GM12878 (cell line): ENCODE measurements around the gene TDRD3. TPM values are rescaled to one million over a fixed set of nuclear protein-coding genes. Genes with fewer than 3 reads are reported as not detected.

Source experiments
- ATAC-seq: fragments of 200-7000 bp; cut with Tn5 transposase; 3 replicates; pipeline ENCODE4 v1.9.1; 2020; ENCODE audit warnings: mild to moderate bottlenecking, moderate library complexity
- BruUV-seq: library from RNA; stranded (reverse); fragments of 400-500 nt; replicated peaks from 2 replicates; lab custom pipeline; 2021; lab: Mats Ljungman, UMichigan
- CTCF ChIA-PET: fragments of 300-600 bp; sonication (Branson Sonifier 250); formaldehyde crosslinking; extraction: SDS; loops from one replicate; lab custom pipeline; 2021; ENCODE audit warnings: inconsistent platforms; lab: Yijun Ruan, JAX
- POLR2A ChIA-PET: fragments of 350-600 bp; formaldehyde crosslinking; extraction: SDS; loops from one replicate; lab custom pipeline; 2021; ENCODE audit warnings: inconsistent platforms; lab: Charles Lee
- RAD21 ChIA-PET: fragments of 300-600 bp; sonication (Branson Sonifier 250); formaldehyde crosslinking; loops from one replicate; lab custom pipeline; 2023; ENCODE audit warnings: antibody characterized with exemption; ENCODE audit not compliant: unreplicated experiment; lab: Charles Lee
- SMC1A ChIA-PET: fragments of 300-600 bp; sonication (Branson Sonifier 250); formaldehyde crosslinking; loops from one replicate; lab custom pipeline; 2023; ENCODE audit not compliant: unreplicated experiment, uncharacterized antibody; lab: Charles Lee
- DNase-seq: peaks from one replicate; pipeline ENCODE4 v3.0.0-alpha.2; 2011; ENCODE audit warnings: low read depth, low spot score
- FAIRE-seq: peaks from 3 replicates; lab custom pipeline; 2011; peaks lifted over from hg19 to GRCh38; lab: Jason Lieb, UNC
- H2AFZ ChIP-seq: 2 replicates; pipeline ENCODE4 v1.6.0; 2011; ENCODE audit warnings: low read depth, low read length, control low read depth; ENCODE audit not compliant: control insufficient read depth
- H3K27ac ChIP-seq: 2 replicates; pipeline ENCODE4 v1.5.1; 2011; ENCODE audit warnings: control low read depth; ENCODE audit not compliant: control insufficient read depth, insufficient read depth
- H3K27me3 ChIP-seq, 2 experiments: replicated peaks in 1 of 2; 2 replicates each; pipeline versions ENCODE4 v1.6.0 to v1.6.1; 2011; ENCODE audit warnings: low read length in 1 of 2; ENCODE audit not compliant: control insufficient read depth in 2 of 2, insufficient read depth in 2 of 2
- H3K36me3 ChIP-seq, 2 experiments: 2 replicates each; pipeline ENCODE4 v1.5.1; 2011; ENCODE audit warnings: low read length in 1 of 2; ENCODE audit not compliant: control insufficient read depth in 2 of 2, insufficient read depth in 2 of 2
- H3K4me1 ChIP-seq: 2 replicates; pipeline ENCODE4 v1.6.1; 2011; ENCODE audit warnings: mild to moderate bottlenecking, low read length, moderate library complexity, mixed read lengths; ENCODE audit not compliant: control insufficient read depth, insufficient read depth
- H3K4me2 ChIP-seq: 2 replicates; pipeline ENCODE4 v1.6.0; 2011; ENCODE audit warnings: control low read depth; ENCODE audit not compliant: control insufficient read depth, insufficient read depth
- H3K4me3 ChIP-seq: fragments of 200-600 bp; sonication (generic); 2 replicates; pipeline ENCODE4 v1.5.1; 2016
- H3K79me2 ChIP-seq: 2 replicates; pipeline ENCODE4 v1.6.0; 2011; ENCODE audit warnings: low read length; ENCODE audit not compliant: control insufficient read depth, insufficient read depth
- H3K9ac ChIP-seq: 2 replicates; pipeline ENCODE4 v1.8.0; 2011; ENCODE audit warnings: low read length, control low read depth, mixed read lengths; ENCODE audit not compliant: control insufficient read depth, insufficient read depth
- H3K9me3 ChIP-seq: replicated peaks from 3 replicates; pipeline ENCODE4 v1.5.1; 2011; ENCODE audit warnings: mild to moderate bottlenecking, low read length; ENCODE audit not compliant: control insufficient read depth, insufficient read depth
- H4K20me1 ChIP-seq: 2 replicates; pipeline ENCODE4 v1.6.0; 2011; ENCODE audit not compliant: control insufficient read depth, insufficient read depth
- CBX5 ChIP-seq: sonication (generic); IDR thresholded peaks from 2 replicates; pipeline ENCODE4 v1.6.1; 2016; ENCODE audit warnings: low read depth, moderate library complexity, mild to moderate bottlenecking, inconsistent platforms
- GATAD2B ChIP-seq: fragments of 450-650 bp; conservative IDR thresholded peaks from 2 replicates; pipeline ENCODE4 v1.6.1; 2017; ENCODE audit warnings: low read depth, mild to moderate bottlenecking, moderate library complexity
- IKZF1 ChIP-seq: fragments of 450-650 bp; conservative IDR thresholded peaks from 2 replicates; pipeline ENCODE4 v1.6.1; 2017; ENCODE audit warnings: antibody characterized with exemption, mild to moderate bottlenecking
- IRF4 ChIP-seq: IDR thresholded peaks from 2 replicates; pipeline ENCODE4 v1.6.1; 2011; ENCODE audit warnings: low read depth, low read length
- KAT2A ChIP-seq: conservative IDR thresholded peaks from 2 replicates; pipeline ENCODE4 v1.6.1; 2011; ENCODE audit warnings: low read depth, low read length; ENCODE audit not compliant: control insufficient read depth
- LARP7 ChIP-seq: fragments of 450-650 bp; IDR thresholded peaks from 2 replicates; pipeline ENCODE4 v1.6.1; 2017; ENCODE audit warnings: mild to moderate bottlenecking
- MTA2 ChIP-seq: fragments of 450-650 bp; IDR thresholded peaks from 2 replicates; pipeline ENCODE4 v1.6.1; 2016; ENCODE audit warnings: low read depth, mild to moderate bottlenecking, moderate library complexity
- MYB ChIP-seq: fragments of 150-350 bp; IDR thresholded peaks from 2 replicates; pipeline ENCODE4 v1.6.1; 2014; ENCODE audit warnings: mild to moderate bottlenecking, low read depth, low read length, borderline replicate concordance
- NFYB ChIP-seq: IDR thresholded peaks from 2 replicates; pipeline ENCODE4 v1.6.1; 2011; ENCODE audit warnings: low read depth, mild to moderate bottlenecking, low read length, improper control_type of control experiment, moderate library complexity; ENCODE audit not compliant: insufficient read depth
- NR2F1 ChIP-seq: fragments of 450-650 bp; conservative IDR thresholded peaks from 2 replicates; pipeline ENCODE4 v1.6.1; 2017; ENCODE audit warnings: mild to moderate bottlenecking
- PAX8 ChIP-seq: fragments of 450-650 bp; IDR thresholded peaks from 2 replicates; pipeline ENCODE4 v1.6.1; 2017; ENCODE audit warnings: mild to moderate bottlenecking, moderate library complexity
- SMC3 ChIP-seq: IDR thresholded peaks from 2 replicates; pipeline ENCODE4 v1.6.1; 2011; ENCODE audit warnings: low read length, improper control_type of control experiment, borderline replicate concordance
- YY1 ChIP-seq: IDR thresholded peaks from 2 replicates; pipeline ENCODE4 v1.6.1; 2011; ENCODE audit warnings: low read depth, mild to moderate bottlenecking, low read length
- ZNF217 ChIP-seq: fragments of 450-650 bp; IDR thresholded peaks from 2 replicates; pipeline ENCODE4 v1.6.1; 2017; ENCODE audit warnings: antibody characterized with exemption, mild to moderate bottlenecking
- ZNF24 ChIP-seq: fragments of 450-650 bp; IDR thresholded peaks from 2 replicates; pipeline ENCODE4 v1.6.1; 2017; ENCODE audit warnings: antibody characterized with exemption, mild to moderate bottlenecking
- in situ Hi-C: fragments of 300-500 bp; cut with MboI; formaldehyde crosslinking; loops from 9 replicates; pipeline ENCODE4 v1.14.3; 2018; ENCODE audit warnings: mixed read lengths
- intact Hi-C: fragments of 100-400 bp; cut with micrococcal nuclease; formaldehyde crosslinking; loops from one replicate; pipeline ENCODE4 v1.14.2; 2022; ENCODE audit not compliant: unreplicated experiment
- polyA plus RNA-seq, 11 experiments: library from polyadenylated mRNA; depleted of rRNA in 4 of 11; unstranded in 6 of 11; stranded (reverse) in 5 of 11; fragments of >200 nt; fragmentation: Nextera tagmentation in 4 of 11; fragmentation: Illumina TruSeq in 1 of 11; extraction: Ambion mirVana in 4 of 11; extraction: Trizol in 1 of 11; gene quantifications; 1 replicate in 1 of 11; 2 replicates in 10 of 11; pipeline versions ENCODE4 v1.2.1 to v1.2.3, GENCODE V29; 2011 to 2016; ENCODE audit warnings: inconsistent platforms in 2 of 11, missing spikeins in 2 of 11, low read depth in 1 of 11
- total RNA-seq, 4 experiments: library from RNA; depleted of rRNA in 3 of 4; stranded (reverse); fragments of >200 nt in 3 of 4; fragmentation: Illumina TruSeq in 1 of 4; extraction: Trizol in 1 of 4; gene quantifications; 2 replicates each; pipeline versions ENCODE4 v1.2.1 to v1.2.3, GENCODE V29; 2013 to 2021
- TF ChIP-seq, protein P1 (sequence below): fragments of 450-650 bp; formaldehyde crosslinking; IDR thresholded peaks from 2 replicates; pipeline ENCODE4 v1.4.0; 2020; ENCODE audit warnings: mild to moderate bottlenecking, moderate library complexity

The TDRD3 gene
- total and polyA plus RNA-seq, 10 of the 15 experiments (the other 5 are each of a cell fraction or from before 2014, with no cell fraction given): 8.4 to 27.9 (median 15.8) TPM

DNA sequence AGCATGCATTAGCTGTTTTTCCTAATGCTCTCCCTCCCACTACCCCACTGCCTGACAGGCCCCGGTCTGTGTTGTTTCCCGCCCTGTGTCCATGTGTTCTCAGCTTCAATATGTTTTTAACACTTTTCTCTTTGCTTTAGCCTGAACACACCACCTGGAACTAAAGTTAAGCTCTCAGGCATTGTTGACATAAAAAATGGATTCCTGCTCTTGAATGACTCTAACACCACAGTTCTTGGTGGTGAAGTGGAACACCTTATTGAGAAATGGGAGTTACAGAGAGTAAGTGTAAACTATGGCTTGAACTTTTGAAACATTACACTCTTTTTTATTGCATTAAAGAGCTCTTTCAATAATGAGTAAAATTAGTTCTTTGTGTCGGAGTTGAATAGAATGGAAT, 70.1 kb downstream of the TDRD3 start (continued):
- TF ChIP-seq MTA2: no peak

DNA sequence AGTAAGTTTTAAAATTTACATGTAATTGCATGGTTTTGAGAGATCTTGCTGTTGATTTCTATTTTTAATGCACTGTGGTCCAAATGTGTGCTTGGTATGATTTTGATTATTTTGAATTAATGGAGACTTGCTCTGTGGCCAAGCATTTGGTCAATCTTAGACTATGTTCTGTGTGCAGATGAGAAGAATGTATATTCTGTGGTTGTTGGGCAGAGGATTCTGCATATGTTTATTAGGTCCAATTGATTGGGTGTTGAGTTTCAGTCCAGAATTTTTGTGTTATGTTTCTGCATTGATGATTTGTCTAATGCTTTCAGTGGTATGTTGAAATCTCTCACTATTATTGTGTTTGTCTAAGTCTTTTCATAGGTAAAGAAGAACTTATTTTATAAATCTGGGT, 82.3 kb downstream of the TDRD3 start:
- ChIA-PET POLR2A (interaction anchor here (0.7 kb wide), 1 partner anchor 1441 kb away, joined by 6 read pairs; no protein-coding TSS in a partner anchor), SMC1A (no interaction called here), CTCF (interaction anchor here (0.6 to 1.0 kb wide), 2 partner anchors 12 to 32 kb away, joined by 3 read pairs; no protein-coding TSS in a partner anchor), RAD21 (no interaction called here)
- H2AFZ ChIP-seq: no peak overlapping the region
- H3K27me3 ChIP-seq: no peaks in the 10 kb centered on the region
- in situ Hi-C loops: no loop called here
- DNase-seq (no peak), FAIRE-seq (no peak), ATAC-seq (no peak)
- no peaks in the 10 kb centered on the region for H4K20me1 ChIP-seq
- TF ChIP-seq ZNF24 (no peak), ZNF217 (no peak), NR2F1 (no peak), IRF4 (no peak), LARP7 (no peak), KAT2A (no peak), NFYB (no peak)
- BruUV-seq: no TSS peak
- no peaks in the 10 kb centered on the region for H3K4me1 ChIP-seq
- H3K79me2 ChIP-seq: no peaks in the 10 kb centered on the region
- H3K36me3 ChIP-seq: no peaks in the 10 kb centered on the region
- no peak overlapping the region for H3K27ac ChIP-seq
- intact Hi-C loops: loop anchor here (10.0 kb wide), 1 partner anchor 936 kb away; the partner anchor contains the start of gene PCDH20
- H3K9ac ChIP-seq: no peak overlapping the region
- H3K4me2 ChIP-seq: no peak overlapping the region
- peaks cover 4% of the 10 kb centered on the region; the same call in 1 of the 3 replicates for H3K9me3 ChIP-seq
- no peak overlapping the region for H3K4me3 ChIP-seq

DNA sequence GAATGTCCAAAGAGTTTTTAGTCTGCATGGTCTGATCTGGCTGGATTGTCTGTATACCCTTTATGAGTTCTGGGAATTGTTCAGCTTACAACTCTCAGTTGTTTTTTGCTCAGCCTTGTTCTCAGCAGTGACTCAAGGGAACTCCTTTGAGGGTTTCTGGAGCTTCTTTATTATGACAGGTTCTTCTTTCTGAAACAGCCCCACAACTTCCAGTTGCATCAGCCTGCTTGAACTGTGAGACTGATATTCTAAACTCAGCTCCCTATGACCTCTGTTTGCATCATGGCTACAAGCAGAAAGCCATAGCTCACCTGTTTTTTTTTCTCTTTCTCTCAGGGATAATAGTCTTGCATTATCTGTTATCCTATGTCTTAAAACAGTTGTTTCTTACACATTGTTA, 85.0 kb downstream of the TDRD3 start:
- FAIRE-seq (no peak), ATAC-seq (no peak), DNase-seq (no peak)
- intact Hi-C loops (no loop called here), in situ Hi-C loops (no loop called here)
- Histone ChIP-seq H3K9me3 (peaks cover 4% of the 10 kb centered on the region; the same call in 1 of the 3 replicates), H3K79me2 (no peaks in the 10 kb centered on the region), H3K4me2 (no peak overlapping the region), H3K4me1 (no peaks in the 10 kb centered on the region), H3K4me3 (no peak overlapping the region), H4K20me1 (no peaks in the 10 kb centered on the region), H3K9ac (no peak overlapping the region), H3K27ac (no peak overlapping the region), H3K27me3 (no peaks in the 10 kb centered on the region), H3K36me3 (no peaks in the 10 kb centered on the region), H2AFZ (no peak overlapping the region)
- BruUV-seq: no TSS peak
- ChIA-PET SMC1A (interaction anchor here (1.0 to 1.2 kb wide), 2 partner anchors 13 to 43 kb away, joined by 3 read pairs; no protein-coding TSS in a partner anchor), POLR2A (no interaction called here), CTCF (interaction anchor here (0.6 to 2.5 kb wide), 3 partner anchors 8 to 36 kb away, joined by 3 to 7 read pairs (median 4); no protein-coding TSS in a partner anchor), RAD21 (no interaction called here)
- TF ChIP-seq CBX5 (no peak), PAX8 (no peak), GATAD2B (no peak), SMC3 (no peak), NR2F1 (no peak), MYB (no peak), YY1 (no peak), IKZF1 (no peak)
- TF ChIP-seq, protein P1, sequence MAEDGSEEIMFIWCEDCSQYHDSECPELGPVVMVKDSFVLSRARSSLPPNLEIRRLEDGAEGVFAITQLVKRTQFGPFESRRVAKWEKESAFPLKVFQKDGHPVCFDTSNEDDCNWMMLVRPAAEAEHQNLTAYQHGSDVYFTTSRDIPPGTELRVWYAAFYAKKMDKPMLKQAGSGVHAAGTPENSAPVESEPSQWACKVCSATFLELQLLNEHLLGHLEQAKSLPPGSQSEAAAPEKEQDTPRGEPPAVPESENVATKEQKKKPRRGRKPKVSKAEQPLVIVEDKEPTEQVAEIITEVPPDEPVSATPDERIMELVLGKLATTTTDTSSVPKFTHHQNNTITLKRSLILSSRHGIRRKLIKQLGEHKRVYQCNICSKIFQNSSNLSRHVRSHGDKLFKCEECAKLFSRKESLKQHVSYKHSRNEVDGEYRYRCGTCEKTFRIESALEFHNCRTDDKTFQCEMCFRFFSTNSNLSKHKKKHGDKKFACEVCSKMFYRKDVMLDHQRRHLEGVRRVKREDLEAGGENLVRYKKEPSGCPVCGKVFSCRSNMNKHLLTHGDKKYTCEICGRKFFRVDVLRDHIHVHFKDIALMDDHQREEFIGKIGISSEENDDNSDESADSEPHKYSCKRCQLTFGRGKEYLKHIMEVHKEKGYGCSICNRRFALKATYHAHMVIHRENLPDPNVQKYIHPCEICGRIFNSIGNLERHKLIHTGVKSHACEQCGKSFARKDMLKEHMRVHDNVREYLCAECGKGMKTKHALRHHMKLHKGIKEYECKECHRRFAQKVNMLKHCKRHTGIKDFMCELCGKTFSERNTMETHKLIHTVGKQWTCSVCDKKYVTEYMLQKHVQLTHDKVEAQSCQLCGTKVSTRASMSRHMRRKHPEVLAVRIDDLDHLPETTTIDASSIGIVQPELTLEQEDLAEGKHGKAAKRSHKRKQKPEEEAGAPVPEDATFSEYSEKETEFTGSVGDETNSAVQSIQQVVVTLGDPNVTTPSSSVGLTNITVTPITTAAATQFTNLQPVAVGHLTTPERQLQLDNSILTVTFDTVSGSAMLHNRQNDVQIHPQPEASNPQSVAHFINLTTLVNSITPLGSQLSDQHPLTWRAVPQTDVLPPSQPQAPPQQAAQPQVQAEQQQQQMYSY (CRISPR knock-in tag): no peak
